Measurements from ENCODE around the gene SPTBN5.

- no peak for TF ChIP-seq REST (IDR thresholded peaks at IDR 0.05; ENCODE audit: unreplicated experiment)
- no peak for TF ChIP-seq CTCF (conservative IDR thresholded peaks at IDR 0.05; ENCODE audit: low read depth in 2 of 2)
- no peak for TF ChIP-seq EZH2 (IDR thresholded peaks at IDR 0.05; ENCODE audit: low read depth, unreplicated experiment)
- no peak for TF ChIP-seq POLR2AphosphoS5 (IDR thresholded peaks at IDR 0.05; ENCODE audit: low read depth)
- TF ChIP-seq JUNB (IDR thresholded peaks at IDR 0.05; ENCODE audit: unreplicated experiment), result no peak
- no peak for TF ChIP-seq NANOG (IDR thresholded peaks at IDR 0.05; ENCODE audit: borderline replicate concordance)
- TF ChIP-seq EZH2phosphoT487 (IDR thresholded peaks at IDR 0.05; ENCODE audit: unreplicated experiment), result no peak
- no peak for TF ChIP-seq CREB1 (CRISPR knock-in tag; IDR thresholded peaks at IDR 0.05; ENCODE audit: low read depth)
- no peak for TF ChIP-seq ETS1 (IDR thresholded peaks at IDR 0.05)
- TF ChIP-seq STAT1 (IDR thresholded peaks at IDR 0.05; ENCODE audit: unreplicated experiment), result no peak
Measured at GRCh38 chr15:41891946-41892345, 1.9 kb downstream of the SPTBN5 start.
